LNCAP (cell line): ENCODE results near the gene KAZN.

Source experiments
- CTCF ChIP-seq: fragments of 450-650 bp; IDR thresholded peaks from 2 replicates; pipeline ENCODE4 v1.5.1; 2017; ENCODE audit warnings: mild to moderate bottlenecking

The KAZN gene

DNA sequence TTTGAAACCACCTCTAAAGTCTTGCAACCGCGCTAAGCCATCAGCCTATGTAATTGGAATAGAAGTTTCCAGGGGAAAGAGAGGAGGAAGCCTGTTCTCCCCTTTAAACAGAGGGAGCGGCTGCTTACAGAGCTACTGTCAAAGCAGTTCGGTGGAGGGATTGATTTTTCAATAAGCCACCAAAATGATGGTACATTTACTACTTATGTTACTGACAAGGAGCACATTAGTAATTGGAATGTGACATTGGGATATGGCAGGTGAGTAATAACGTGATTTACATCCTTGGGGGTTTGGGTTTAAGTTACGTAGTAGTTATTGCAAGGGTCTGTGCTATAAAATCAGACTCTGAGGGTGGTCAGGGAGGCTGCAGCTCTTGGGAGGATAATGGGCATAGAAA is 257.3 kb downstream of the KAZN start:
- TF ChIP-seq CTCF: no peak

DNA sequence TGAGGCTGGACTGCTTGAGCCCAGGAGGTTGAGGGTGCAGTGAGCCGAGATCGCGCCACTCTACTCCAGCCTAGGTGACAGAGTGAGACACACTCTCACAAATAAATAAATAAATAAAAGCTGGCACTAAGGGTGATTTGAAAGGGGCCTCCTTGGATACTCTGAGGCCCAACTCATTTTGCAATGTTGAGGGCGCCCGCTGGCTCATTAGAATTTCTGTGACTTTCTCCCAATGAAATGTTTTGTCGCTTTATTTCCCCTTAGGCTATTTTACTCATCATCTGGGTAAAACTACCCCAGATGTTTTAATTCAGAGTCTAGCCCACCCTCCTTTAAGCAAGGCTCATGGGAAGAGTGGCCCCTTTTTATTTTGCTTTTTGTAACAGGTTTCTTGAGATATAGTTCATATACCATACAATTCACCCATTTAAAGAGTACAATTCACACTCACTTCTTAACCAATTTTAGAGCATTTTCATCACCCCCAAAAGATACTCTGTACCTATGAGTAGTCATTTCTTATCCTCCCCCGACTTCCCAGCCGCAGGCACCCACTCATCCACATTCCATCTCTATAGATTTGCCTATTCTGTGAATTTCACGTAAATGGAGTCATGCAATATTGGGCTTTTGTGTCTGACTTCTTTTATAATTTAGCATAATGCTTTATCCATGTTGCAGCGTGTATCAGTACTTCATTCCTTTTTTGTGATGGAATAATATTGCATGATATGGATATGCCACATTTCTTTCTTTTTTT is 259.1 kb downstream of the KAZN start:
- no peak for TF ChIP-seq CTCF

DNA sequence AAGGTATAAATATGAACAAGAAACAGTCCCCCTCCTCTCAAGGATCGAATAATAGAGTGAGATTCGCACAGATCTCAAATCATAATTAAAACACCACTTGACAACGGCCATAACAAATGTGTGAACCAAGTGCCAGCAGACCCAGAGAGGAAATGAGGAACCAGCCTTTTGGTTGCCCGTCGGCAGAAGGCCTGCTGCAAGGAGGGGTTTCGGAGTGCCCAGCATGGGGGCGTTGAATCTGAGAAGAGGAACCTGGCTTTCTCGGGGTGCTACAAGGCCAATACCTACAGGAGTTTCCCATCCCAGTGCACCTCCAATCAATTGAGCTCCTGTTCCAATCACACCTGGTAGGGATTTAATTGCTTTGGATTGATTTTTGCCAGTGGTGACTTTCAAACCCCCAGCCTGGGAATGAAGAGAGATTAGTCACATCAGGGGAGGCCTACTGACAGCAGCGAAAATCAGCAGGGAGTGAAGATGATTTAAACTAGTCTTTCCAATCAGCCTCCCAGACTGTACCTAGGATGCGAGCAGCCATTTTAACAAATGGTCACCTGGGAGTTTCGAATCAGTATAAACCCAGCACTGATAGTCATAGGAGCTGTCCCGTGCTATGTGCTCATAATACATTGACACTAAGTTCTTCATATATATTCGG is 263.8 kb downstream of the KAZN start:
- TF ChIP-seq CTCF: no peak

GRCh38 chr1:14865106-14865505 is 266.6 kb downstream of the KAZN start:
- no peak for TF ChIP-seq CTCF

DNA sequence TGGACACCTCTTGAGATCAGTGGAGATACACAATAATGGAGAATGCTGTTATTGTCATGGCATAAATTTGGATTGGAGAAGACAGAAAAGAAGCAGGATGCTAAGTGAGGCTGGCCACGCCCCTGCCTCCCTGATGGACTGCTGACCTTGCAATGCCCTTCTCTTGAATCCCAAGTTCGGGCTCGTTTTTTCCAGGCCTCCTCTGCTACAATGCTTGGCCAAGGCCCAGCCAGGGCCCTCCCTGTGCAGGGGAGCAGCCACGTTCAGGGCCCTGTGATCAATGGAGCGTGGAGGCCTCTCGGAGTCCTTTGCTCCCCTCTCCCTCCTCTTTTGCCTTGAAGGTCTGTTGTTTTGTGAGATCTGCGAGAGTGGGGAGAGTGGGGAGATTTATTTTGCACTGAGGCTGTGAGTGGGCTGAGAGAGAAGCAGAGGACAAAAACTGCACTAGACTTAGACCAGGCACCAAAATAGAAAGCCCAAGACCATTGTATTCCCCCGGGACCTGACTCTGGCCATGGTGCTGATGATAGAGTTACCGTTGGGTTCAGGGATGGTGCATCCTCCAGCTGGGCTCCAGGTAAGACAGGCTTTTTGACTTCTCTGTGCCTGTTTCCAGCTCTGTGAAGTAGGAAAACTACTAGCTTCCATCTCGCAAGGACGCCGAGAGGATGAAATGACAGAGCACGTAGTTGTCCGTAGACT is 268.6 kb downstream of the KAZN start:
- no peak for TF ChIP-seq CTCF

DNA sequence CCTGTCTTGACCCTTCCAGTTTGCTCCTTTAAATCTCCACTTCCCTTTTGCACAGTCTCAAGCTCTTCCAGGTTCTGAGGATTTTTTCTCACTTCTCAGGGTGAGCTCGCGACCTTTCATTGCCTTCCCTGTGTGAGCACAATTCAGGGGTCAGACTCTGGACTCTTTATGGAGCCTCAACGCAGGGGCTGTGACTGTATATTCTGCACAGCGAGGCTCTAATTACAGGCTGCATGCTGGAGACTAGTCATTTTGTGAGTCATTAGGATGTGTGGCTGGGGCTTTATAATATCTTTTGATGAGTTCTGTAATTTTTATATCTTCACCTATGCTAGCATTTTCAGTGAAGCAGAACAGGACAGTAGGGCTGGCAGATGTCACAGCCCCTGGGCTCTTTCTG is 270.7 kb downstream of the KAZN start:
- TF ChIP-seq CTCF: no peak

DNA sequence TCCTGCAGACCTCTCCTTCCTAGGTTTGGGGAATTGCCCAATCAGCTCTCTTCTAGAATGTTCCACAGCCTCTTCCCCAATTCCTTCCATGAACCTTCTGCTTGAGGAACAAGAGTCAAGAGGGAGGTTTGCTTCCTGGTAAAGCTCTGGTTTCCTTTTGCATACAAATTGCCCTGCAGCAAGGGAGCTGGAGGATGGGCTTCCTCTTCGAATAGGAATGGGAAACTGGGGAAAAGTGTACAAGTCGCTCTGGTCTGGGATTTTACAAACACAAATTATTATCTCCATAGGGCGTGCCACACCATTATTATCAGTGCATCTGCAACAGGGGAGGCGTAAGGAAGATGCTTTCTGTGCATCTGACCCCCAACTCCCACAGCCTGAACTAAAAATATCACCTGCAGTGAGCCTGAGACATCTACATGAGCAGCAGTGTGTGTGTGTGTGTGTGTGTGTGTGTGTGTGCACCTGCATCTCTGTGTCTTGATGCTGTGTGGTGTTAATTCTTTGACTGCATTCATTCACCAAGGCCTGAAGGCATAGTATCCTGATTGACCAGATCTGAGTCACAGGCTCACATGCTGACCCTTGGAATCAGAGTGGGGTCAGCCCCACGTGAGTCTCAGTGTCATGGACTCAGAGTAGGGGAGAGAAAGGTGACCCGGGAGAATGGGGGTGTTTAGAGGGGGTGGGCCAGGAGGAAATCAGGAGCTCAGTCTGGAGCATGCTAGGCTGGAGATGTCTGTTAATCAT is 272.9 kb downstream of the KAZN start:
- TF ChIP-seq CTCF: no peak
